M059J (cell line): ENCODE results near the gene WASF3. TPM values are rescaled to one million over a fixed set of nuclear protein-coding genes. Genes with fewer than 3 reads are reported as not detected.

Experiments used
- DNase-seq: peaks from one replicate; pipeline ENCODE4 v3.0.0-alpha.2; 2012; ENCODE audit warnings: low read depth
- total RNA-seq: library from RNA; depleted of rRNA; stranded (reverse); fragments of >200 nt; shearing (Covaris generic); gene quantifications from 2 replicates; pipeline ENCODE4 v1.2.3, GENCODE V29; 2014

Gene WASF3
- total RNA-seq, 1 experiment from 2014 or later = 10.1 TPM

DNA sequence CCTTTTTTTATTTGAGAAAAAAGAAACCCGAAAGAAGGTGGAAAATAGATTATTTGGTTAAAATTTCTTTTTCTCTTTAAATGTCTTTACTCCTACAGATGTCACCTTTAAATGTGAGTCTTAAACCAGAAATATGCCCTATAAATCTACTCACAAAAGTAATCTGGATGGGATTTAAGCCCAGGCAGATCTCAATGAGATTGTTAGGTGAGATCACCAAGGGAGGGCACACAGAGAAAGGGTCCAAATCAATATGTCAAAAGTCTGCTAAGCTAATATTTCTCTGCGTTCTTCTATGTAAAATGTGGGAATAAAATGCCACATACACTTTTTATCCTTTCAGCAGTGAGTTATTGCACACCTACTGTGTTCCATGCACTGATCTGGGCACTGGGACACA is 32.9 kb downstream of the WASF3 start:
- DNase-seq = no peak

DNA sequence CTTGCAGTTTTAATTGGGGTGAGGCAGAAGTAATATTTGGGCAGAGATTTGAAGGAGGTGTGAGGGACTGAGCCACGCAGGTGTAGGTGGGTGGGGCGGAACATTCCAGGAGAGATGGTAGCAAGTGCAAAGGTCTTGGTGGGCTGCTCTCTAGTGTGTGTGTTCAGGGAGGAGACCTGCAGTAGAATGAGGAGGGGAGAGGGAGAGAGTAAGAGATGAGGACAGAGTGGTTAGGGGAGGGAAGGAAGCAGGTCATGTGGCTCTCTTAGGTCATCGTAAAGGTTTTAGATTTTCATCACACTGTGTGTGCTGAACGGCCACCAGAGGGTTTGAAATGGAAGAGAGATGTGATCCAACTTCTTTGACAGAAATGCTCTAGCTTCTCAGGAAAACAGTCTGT is 33.5 kb downstream of the WASF3 start:
- DNase-seq = no peak

DNA sequence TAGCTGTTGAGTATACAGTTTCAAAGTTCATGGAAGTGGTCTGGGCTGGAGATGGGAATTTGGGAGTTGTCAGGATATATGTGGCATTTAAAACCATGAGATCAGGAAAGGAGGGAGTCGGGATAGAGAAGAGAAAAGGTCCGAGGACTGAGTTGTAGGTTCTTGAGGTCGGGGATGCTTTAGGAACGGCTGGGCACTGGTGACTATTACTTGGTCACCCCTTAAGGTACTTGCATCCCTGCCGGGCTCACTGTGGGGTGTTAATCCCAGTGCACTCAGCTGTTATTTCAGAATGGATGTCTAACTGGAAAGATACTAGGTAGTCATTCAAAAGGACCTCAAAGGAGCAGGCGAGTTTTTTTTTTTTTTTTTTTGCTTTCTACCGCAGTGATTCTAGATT is 34.2 kb downstream of the WASF3 start:
- no peak for DNase-seq

DNA sequence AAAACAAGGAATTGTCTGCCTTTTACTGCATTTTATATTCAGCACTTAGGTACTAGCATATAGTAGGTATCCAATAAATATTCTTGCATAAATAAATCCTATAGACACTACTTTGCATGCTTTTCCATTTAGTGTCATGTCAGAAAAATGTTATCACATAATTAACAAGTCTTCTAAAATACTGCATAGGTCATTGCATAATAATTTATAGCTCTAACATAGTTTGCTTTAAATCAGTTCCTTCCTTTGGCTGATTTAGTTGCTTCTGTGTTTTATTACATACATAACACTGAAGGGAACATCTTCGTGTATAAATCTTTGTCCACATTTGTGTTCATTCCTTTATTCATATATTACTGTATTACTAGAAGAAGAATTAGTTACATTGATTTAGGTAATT is 36.2 kb downstream of the WASF3 start:
- DNase-seq = no peak

DNA sequence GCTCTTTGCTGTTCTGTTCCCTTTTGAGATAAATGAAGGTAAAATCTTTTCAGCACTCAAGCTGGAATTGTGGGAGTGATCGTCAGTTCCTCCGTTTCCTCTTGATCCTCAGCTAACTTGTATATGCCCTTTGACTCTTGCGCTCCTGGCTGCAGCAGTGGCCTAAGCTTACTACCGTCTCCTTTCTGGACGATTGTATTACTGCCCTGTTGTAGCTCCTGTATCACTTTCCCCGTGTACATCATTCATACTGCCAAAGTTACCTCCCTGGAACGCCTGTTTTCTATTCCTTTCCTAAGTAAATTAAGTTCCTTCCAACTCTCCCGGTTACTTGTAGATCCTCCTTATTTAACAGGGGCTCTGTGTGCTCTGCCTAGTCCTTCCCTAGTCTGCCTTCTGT is 36.9 kb downstream of the WASF3 start:
- DNase-seq = no peak

DNA sequence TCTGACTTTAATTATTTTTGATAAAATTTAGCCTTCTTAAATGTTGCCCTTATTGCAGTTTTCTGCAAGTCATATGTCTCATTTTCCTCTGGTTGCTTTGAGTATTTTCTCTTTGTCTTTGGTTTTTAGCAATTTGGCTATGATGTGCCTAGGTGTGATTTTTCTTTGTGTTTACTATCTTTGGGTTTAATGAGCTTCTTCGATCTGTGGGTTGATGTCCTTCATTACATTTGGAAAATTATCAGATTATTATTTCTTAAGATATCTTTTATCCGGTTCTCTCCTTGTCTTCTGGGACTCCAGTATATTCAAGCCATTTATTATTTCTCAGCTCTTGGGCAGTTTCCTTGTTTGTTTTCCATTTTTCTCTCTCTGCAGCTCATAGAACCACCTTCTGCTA is 39.0 kb downstream of the WASF3 start:
- no peak for DNase-seq

DNA sequence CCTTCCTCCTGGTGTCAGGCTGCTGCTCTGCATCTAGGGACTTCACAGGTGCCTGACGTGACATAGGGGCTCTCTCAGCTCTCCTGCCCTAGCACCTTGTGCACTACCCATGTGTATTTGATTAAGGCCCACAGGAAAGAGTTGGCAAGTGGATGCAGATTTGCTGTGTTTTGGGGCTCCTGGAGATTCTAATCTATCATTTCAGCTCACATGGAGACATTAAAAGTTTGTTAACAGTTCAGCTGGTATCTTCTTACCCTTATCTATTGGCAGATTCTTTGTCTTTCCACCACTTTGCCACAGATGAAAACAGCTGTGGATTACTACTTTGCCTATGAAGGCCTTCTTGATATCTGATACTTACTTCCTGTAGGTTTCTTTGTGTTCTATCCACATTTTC is 41.9 kb downstream of the WASF3 start:
- no peak for DNase-seq

DNA sequence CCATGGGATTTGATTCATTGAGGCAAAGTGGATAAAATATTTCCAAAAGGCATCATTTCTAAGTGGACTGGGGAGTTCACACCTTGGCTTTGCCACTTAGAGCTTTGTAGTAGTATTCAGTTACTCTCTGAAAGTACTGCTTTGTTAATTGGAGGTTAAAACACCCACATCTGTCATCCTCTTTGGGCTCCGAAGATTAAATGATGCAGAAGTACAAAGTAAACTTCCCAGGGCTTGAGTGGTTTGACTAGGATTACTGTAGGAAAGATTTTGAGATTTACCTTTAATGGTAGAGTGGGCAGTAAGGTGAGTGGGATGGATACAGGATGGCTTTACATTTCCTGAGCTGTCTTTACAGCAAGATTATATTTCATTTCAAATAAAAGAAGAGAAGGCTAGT is 42.4 kb downstream of the WASF3 start:
- DNase-seq = no peak

DNA sequence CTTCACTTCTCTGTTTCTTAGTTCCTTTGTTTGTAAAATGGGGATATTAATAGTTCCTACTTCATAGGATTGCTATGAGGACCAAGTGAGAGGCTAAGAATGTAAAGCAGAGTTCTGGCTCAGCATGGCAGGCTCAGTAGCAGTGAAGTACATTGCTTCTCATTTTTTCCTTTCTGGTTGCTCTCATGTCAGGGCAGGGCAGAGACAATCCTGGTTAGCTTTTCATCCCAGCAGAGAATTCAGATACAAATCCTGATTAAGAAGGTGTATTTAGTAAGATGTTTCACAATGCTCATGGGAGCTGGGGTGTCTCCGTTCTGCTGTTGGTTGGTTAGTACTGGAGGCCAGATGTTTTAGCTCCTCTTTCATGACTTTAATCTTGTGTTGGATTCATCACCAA is 42.9 kb downstream of the WASF3 start:
- DNase-seq = no peak

DNA sequence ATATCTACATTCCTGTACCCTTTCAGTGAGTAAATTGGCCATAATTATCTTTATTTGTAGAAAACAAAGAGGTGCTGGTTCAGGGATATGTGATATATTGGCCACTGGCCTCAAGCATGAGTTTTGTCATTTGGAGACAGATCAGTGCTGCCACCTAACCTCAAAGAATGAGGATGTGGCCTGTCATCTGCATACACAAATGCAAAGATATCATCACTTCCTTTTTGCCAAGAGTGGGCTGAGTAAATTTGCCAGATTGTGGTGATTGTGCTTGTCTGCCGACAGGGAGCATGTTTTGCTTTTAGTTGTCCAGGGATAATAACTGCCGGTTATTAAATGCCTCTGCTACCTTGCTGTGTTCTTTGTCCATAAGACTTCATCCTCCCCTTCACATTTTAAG is 44.2 kb downstream of the WASF3 start:
- peak; percentile 78 for DNase-seq

DNA sequence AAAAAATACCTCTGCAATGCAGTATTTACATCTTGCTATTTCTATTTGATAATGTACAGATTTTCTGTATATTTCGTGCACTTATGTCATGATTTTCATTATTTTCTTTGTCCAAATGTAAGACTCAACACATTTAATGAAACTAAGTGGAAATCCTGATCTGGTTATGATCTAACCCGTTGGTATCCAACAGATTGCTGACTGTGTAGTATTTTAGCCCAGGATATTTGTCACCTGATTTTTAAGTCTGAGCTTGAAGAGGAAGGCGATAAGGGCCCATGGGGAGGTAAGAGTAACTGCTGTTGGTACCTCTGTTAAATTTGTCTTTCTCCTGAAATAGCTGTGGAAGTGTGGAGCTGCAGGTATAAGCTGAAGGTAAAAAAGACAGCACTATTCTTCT is 45.3 kb downstream of the WASF3 start:
- DNase-seq = no peak

DNA sequence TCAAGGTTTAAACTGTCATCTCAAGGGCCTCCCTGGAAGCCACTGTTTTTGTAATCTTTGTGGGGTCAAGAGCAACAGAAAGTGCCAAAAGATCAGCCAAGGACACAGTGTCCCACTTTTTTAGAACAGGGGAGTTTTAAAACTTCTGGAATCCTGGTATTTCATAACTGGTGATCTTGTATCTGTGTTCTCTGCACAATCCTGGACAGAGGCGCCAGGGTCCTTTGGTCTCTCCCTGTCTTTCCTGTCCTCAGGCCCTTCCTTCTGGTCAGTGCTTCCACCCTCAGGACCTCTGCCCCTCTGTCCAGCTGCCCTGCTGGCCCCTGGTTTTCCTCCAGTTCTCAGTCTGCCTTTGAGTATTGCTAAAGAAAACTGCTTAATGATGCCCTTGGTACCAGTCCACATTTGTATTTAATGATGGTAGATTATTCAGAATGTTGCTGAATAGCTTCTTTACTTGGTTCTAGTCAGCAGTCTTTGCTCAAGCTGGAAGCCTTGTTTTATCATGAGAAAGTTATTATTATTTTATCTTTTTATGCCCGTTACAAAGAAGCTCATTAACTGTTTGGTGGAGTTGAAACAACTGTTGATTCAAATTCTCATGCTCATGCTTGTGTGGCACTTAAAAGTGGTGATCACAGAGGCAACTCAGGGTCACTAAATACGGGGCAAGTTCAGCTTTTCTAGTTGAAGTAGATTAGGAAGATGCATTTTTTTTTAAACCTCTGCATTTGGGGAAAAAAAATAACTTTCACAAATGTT is 47.5 kb downstream of the WASF3 start:
- DNase-seq = no peak

DNA sequence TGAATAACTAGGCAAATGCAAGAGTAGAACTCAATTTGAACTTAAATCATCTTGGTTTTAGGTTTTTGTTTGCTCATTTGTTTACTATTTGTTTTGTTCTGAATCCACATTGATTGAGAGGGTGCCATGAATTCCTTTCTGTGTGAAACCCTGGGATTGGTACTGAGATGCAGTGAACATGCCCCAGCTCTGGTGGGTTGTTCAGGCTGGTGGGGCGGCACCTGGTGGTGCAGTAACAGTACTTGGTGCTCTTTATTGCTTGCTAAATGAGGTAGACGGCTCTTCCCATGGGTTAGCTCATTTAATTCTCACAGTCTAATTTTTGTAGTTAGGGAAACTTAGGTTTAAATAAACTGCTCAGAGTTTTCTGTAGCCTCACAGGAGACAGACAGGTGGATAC is 48.4 kb downstream of the WASF3 start:
- no peak for DNase-seq

DNA sequence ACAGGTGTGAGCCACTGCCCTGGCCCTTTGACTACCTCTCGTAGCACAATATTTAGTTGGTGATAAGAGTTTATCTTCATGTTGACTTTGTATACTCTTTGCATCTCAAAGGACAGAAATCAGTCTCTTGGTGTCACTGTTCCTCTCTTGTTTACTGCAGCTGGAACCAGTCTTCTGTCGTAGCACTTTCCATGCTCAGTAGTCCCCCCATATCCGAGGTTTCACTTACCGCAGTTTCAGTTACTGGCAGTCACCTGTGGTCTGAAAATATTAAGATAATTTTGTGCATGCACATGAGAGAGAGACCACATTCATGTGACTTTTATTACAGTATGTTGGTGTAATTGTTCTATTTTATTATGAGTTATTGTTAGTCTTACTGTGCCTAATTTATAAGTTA is 49.1 kb downstream of the WASF3 start:
- DNase-seq = no peak

DNA sequence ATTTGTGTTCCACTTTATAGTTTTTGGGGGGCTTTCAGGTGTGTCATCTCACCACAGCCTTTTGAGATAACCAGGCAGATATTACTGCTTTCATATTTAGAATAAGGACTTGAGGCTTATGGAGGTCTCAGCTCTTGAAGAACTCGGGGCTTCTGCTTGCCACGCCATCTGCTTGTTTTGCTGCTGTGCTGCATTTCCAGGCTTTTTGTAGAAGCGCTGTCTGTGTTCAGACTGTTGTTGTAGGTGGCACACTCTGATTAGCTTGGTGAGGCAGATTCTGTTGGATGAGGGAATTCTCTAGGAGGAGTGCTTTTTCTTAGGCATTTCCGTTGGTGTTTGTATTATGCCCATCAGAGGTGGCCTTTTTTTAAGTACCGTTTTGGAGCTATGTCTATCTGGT is 57.2 kb downstream of the WASF3 start:
- no peak for DNase-seq

DNA sequence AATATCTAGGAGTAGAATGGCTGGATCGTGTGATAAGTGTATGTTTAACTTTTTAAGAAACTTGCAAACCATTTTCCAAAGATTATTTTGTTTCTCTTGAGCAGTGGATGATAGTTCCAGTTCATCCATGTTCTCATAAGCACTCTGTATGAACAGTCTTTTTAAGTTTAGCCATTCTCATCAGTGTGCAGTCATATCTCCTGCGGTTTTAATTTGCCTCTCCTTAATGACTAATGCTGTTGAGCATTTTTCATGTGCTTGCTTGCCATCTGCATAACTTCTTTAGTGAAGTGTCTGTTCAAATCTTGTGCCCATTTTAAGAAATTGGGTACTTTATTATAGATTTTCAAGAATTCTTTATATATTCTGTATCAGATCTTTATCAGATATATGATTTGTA is 58.6 kb downstream of the WASF3 start:
- DNase-seq = peak; percentile 72

DNA sequence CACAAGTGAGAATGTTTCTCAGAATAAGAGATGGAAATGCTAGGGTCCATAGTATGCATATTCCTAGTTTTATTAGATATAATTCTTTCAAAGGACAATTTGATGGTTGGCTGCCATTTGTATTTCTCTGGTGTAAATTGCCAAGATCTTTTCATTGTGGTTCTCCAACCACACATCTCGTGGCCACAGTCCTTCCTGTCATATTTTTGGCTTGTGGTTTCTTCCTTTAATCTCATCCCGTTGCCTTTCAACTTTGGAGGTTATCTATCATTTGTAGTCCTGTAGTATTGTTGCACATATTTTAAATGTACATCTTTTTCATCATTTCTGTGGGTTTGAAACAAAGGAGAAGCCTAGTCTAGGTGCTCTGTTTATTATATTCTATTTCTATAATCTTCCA is 61.2 kb downstream of the WASF3 start:
- peak; percentile 46 for DNase-seq

DNA sequence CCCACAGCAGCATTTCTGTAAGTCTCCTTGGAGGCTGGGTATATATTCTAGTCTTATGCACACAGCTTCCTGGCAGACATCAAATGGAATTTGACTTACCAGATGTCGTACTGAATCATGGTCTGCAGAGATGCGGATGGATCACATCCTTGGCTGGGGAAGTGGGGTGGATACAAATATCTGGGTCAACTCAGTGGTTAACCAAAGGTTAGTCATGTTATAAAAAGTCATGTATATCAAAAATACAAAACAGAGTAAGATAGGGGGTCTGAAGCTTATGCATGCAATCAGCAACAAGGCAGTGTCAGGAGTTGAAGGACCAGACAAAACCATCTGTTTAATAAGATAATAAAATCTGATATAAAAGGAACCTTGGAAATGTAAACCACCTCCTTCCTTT is 61.9 kb downstream of the WASF3 start:
- DNase-seq = peak; percentile 76

DNA sequence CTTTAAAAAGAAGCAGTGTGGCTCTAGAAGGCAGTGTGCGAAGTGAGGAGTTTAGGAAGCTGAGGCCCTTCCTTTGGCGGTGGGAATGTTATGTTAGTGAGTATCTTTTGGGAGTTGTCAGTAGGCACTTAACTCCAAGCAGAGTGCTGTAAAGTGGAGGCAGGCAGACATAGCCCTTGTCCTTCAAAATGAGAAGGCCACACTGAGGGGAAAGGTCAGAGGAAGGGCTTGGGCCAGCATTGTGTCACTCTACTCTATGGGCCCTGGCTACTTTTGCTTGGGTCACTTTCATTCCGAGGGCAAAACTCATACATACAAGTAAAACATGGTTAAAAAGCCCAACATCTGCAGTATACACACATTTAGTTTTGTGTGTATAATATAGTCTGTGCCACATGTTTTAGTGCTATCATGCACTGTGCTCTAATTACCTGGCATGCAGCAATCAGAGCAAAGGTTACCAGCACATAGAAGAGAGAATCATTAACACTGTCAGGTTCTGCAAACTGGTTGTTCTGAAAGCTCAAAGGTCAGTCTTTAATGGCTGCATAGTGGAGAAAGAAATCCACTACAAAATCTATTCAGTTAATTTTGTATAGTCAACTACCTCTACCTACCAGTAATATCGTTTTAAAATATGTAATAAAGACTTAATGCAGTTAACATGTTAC is 64.4 kb downstream of the WASF3 start:
- no peak for DNase-seq

DNA sequence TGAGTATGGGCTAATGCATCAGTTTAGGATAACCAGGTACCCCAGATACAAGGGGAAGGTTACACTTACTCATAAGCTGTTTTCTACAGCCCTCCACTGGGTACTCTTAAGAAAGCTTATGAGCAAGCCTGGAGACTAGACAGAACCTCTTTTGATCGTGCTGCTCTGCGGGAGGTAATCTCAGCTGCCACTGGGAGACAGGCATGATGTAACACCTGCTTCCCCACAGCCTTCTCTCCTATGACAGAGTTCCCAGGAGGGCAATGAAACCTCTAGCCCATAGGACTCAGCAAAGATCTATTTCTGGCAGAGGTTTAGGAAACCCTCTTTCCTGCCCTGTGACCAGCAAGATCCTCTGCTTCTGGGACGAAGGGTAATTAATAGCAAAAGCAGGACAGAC is 65.6 kb downstream of the WASF3 start:
- DNase-seq = no peak

DNA sequence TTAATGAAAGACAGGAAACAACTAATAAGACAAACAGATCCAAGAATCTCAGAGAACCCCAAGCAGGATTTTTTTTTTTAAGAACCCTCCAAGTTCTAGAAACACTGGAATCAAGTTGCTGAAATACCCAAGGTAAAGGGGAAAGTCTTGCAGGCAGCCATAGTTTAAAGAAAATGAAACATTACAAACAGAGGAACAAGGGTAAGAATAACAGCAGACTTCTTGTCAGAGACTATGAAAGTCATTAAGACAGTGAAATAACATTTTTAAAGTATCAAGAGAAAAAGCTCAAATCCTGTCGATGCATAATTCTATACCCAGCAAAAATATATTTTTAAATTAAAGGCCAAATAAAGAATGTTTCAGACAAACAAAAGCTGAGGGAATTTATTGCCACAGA is 67.1 kb downstream of the WASF3 start:
- DNase-seq = no peak

DNA sequence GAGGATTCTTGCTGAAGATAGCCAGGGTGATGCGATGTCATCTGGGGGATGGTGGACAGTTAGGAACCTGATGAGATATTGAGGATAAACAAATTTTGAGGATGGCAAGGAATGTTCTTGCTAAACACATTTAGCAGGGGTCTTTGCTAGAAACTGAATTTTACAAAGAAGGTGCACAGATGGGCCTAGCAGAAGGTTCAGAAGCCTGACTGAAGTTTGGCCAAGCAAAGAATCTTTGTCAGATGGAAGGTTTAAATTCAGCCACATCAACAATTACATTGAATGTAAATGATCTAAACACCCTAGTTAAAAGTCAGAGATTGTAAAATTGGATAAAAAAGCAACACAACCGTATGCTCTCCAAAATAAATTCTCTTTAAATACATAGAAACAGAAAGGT is 68.8 kb downstream of the WASF3 start:
- no peak for DNase-seq

DNA sequence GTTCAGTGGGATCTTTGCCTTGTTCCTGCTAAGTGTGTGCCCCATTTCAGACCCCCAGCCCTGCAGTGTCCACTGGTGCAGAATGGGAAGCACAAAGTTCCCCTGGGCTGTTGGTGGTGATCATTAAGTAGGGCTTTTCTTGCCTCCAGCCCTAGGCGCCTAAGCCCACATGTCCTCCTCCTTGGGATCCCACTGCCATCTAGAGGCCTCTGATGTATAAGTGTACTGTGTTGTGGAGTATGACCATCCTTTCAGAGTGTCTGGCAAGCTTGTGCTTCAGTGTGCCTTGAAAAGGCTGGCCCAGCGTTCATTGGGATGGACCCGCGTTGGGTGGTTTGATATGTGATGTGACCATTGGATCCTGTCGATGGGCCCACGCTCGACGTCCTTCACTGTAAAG is 71.2 kb downstream of the WASF3 start:
- peak; percentile 24 for DNase-seq
